ENCODE results near the gene CPLANE1. TPM values are rescaled to one million over a fixed set of nuclear protein-coding genes. Genes with fewer than 3 reads are reported as not detected.
"Not testable (repeated sequence)": the region's sequence is repeated elsewhere in the genome, so short reads cannot be mapped to it uniquely, and the experiment has no call there.

Gene CPLANE1
- total RNA-seq, 1 donor from 2014 or later = 21.8 TPM

GRCh38 chr5:37136694-37137093, 112.5 kb downstream of the CPLANE1 start:
- no peak for TF ChIP-seq EZH2 (IDR thresholded peaks at IDR 0.05; ENCODE audit: insufficient read depth, low read length)
- TF ChIP-seq, protein P1, sequence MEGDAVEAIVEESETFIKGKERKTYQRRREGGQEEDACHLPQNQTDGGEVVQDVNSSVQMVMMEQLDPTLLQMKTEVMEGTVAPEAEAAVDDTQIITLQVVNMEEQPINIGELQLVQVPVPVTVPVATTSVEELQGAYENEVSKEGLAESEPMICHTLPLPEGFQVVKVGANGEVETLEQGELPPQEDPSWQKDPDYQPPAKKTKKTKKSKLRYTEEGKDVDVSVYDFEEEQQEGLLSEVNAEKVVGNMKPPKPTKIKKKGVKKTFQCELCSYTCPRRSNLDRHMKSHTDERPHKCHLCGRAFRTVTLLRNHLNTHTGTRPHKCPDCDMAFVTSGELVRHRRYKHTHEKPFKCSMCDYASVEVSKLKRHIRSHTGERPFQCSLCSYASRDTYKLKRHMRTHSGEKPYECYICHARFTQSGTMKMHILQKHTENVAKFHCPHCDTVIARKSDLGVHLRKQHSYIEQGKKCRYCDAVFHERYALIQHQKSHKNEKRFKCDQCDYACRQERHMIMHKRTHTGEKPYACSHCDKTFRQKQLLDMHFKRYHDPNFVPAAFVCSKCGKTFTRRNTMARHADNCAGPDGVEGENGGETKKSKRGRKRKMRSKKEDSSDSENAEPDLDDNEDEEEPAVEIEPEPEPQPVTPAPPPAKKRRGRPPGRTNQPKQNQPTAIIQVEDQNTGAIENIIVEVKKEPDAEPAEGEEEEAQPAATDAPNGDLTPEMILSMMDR (IDR thresholded peaks at IDR 0.05; ENCODE audit: insufficient read depth, low read depth, low read length) = no peak
- FAIRE-seq = no peak
- Histone ChIP-seq H3K9ac (ENCODE audit: low read length) (no peak overlapping the region), H3K4me3 (ENCODE audit: insufficient read depth, low read depth, low read length) (no peak overlapping the region), H2AFZ (ENCODE audit: low read depth, low read length) (no peak overlapping the region), H3K4me2 (ENCODE audit: low read length) (no peak overlapping the region), H3K4me1 (ENCODE audit: insufficient read depth, low read length) (no peaks in the 10 kb centered on the region), H3K27me3 (ENCODE audit: insufficient read depth, low read length) (no peaks in the 10 kb centered on the region), H3K9me3 (ENCODE audit: insufficient read depth, low read depth, low read length) (no peaks in the 10 kb centered on the region), H4K20me1 (ENCODE audit: insufficient read depth, low read length) (no peaks in the 10 kb centered on the region), H3K79me2 (ENCODE audit: insufficient read depth, low read length) (no peaks in the 10 kb centered on the region), H3K27ac (ENCODE audit: low read depth, low read length) (no peak overlapping the region), H3K36me3 (ENCODE audit: insufficient read depth, low read length) (peaks cover 5% of the 10 kb centered on the region)
- Mint-ChIP-seq H3K27me3 (ENCODE audit: low read depth, unreplicated experiment) (no peaks in the 10 kb centered on the region), H3K27ac (ENCODE audit: unreplicated experiment) (no peak overlapping the region), H3K4me3 (ENCODE audit: unreplicated experiment) (no peak overlapping the region), H3K4me1 (ENCODE audit: low read depth, unreplicated experiment) (peaks cover 11% of the 10 kb centered on the region), H3K9me3 (ENCODE audit: unreplicated experiment) (peaks cover 20% of the 10 kb centered on the region), H3K36me3 (ENCODE audit: low read depth, unreplicated experiment) (peaks cover 47% of the 10 kb centered on the region)
- DNase-seq (ENCODE audit: low read depth) = no peak

DNA sequence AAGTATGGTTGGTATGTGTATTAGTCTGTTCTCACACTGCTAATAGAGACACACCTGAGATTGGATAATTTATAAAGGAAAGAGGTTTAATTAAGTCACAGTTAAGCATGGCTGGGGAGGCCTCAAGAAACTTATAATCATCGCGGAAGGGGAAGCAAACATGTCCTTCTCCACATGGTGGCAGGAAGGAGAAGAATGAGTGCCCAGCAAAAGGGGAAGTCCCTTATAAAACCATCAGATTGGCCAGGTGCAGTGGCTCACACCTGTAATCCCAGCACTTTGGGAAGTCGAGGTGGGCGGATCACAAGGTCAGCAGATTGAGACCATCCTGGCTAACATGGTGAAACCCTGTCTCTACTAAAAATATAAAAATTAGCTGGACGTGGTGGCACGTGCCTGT, 113.9 kb downstream of the CPLANE1 start:
- not testable (repeated sequence) for H4K20me1 ChIP-seq (ENCODE audit: insufficient read depth, low read length); H3K27me3 ChIP-seq (ENCODE audit: insufficient read depth, low read length); H3K27ac Mint-ChIP-seq (ENCODE audit: unreplicated experiment); H3K4me3 Mint-ChIP-seq (ENCODE audit: unreplicated experiment); H3K4me2 ChIP-seq (ENCODE audit: low read length); H3K4me1 ChIP-seq (ENCODE audit: insufficient read depth, low read length); DNase-seq (ENCODE audit: low read depth); H3K27ac ChIP-seq (ENCODE audit: low read depth, low read length); FAIRE-seq; H2AFZ ChIP-seq (ENCODE audit: low read depth, low read length); H3K4me3 ChIP-seq (ENCODE audit: insufficient read depth, low read depth, low read length); H3K36me3 ChIP-seq (ENCODE audit: insufficient read depth, low read length); H3K27me3 Mint-ChIP-seq (ENCODE audit: low read depth, unreplicated experiment); H3K9ac ChIP-seq (ENCODE audit: low read length); H3K9me3 ChIP-seq (ENCODE audit: insufficient read depth, low read depth, low read length); H3K79me2 ChIP-seq (ENCODE audit: insufficient read depth, low read length)
- peaks cover 11% of the 10 kb centered on the region for H3K4me1 Mint-ChIP-seq (ENCODE audit: low read depth, unreplicated experiment)
- peaks cover 45% of the 10 kb centered on the region for H3K36me3 Mint-ChIP-seq (ENCODE audit: low read depth, unreplicated experiment)
- H3K9me3 Mint-ChIP-seq (ENCODE audit: unreplicated experiment) = peaks cover 20% of the 10 kb centered on the region

DNA sequence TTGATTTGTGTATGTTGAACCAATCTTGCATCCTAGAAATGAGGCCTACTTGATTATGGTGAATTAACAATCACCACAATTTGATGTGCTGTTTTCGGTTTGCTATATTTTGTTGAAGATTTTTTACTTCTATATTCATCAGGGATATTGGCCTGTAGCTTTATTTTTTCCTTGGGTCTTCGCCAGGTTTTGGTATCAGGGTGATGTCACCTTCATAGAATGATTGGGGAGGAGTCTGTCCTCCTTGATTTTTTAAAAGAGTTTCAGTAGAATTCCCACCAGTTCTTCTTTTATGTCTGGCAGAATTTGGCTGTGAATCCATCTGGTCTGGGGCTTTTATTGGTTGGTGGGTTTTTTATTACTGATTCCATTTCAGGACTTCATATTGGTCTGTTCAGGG, 115.2 kb downstream of the CPLANE1 start:
- no peak overlapping the region for H3K4me3 Mint-ChIP-seq (ENCODE audit: unreplicated experiment)

More for the DNA sequence above, 115.2 kb downstream of the CPLANE1 start:
- TF ChIP-seq, protein P1 (IDR thresholded peaks at IDR 0.05; ENCODE audit: insufficient read depth, low read depth, low read length) = no peak
- TF ChIP-seq EZH2 (IDR thresholded peaks at IDR 0.05; ENCODE audit: insufficient read depth, low read length) = no peak
- H3K9me3 ChIP-seq (ENCODE audit: insufficient read depth, low read depth, low read length) = no peaks in the 10 kb centered on the region
- no peaks in the 10 kb centered on the region for H3K27me3 ChIP-seq (ENCODE audit: insufficient read depth, low read length)
- DNase-seq (ENCODE audit: low read depth) = peak; percentile 40
- no peak for FAIRE-seq
- Mint-ChIP-seq H3K9me3 (ENCODE audit: unreplicated experiment) (peaks cover 26% of the 10 kb centered on the region), H3K27ac (ENCODE audit: unreplicated experiment) (peak overlapping the region; percentile 45), H3K27me3 (ENCODE audit: low read depth, unreplicated experiment) (no peaks in the 10 kb centered on the region), H3K4me1 (ENCODE audit: low read depth, unreplicated experiment) (peaks cover 11% of the 10 kb centered on the region), H3K36me3 (ENCODE audit: low read depth, unreplicated experiment) (peaks cover 52% of the 10 kb centered on the region)
- no peak overlapping the region for H3K27ac ChIP-seq (ENCODE audit: low read depth, low read length)
- H3K4me3 ChIP-seq (ENCODE audit: insufficient read depth, low read depth, low read length) = no peak overlapping the region
- no peaks in the 10 kb centered on the region for H3K4me1 ChIP-seq (ENCODE audit: insufficient read depth, low read length)
- H3K79me2 ChIP-seq (ENCODE audit: insufficient read depth, low read length) = no peaks in the 10 kb centered on the region
- peaks cover 5% of the 10 kb centered on the region for H3K36me3 ChIP-seq (ENCODE audit: insufficient read depth, low read length)
- H3K9ac ChIP-seq (ENCODE audit: low read length) = no peak overlapping the region
- no peaks in the 10 kb centered on the region for H4K20me1 ChIP-seq (ENCODE audit: insufficient read depth, low read length)
- no peak overlapping the region for H2AFZ ChIP-seq (ENCODE audit: low read depth, low read length)
- peak overlapping the region; percentile 31 for H3K4me2 ChIP-seq (ENCODE audit: low read length)

Measured in astrocyte (in vitro differentiated cells and primary cell).